OCI-LY3 (cell line): ENCODE measurements around the gene CITED2.

ENCODE experiments used
- H2AFZ ChIP-seq: fragments of 200-600, 300-600 bp; shearing (Covaris generic); 2 replicates; pipeline ENCODE4 v1.6.0; 2014; ENCODE audit warnings: antibody characterized with exemption, low read depth, low read length
- H3K27ac ChIP-seq: fragments of 200-600, 300-600 bp; sonication (generic); 2 replicates; pipeline ENCODE4 v1.5.1; 2014; ENCODE audit warnings: mild to moderate bottlenecking, low read length, moderate library complexity, mixed read lengths
- H3K27me3 ChIP-seq: fragments of 200-600, 300-600 bp; sonication (generic); 2 replicates; pipeline ENCODE4 v1.6.1; 2014; ENCODE audit warnings: low read depth, low read length, mixed read lengths
- H3K36me3 ChIP-seq: fragments of 200-600, 300-600 bp; sonication (generic); replicated peaks from 2 replicates; pipeline ENCODE3; 2014; ENCODE audit warnings: low read depth, low read length, mixed read lengths
- H3K4me1 ChIP-seq: fragments of 300-600, 200-600 bp; sonication (generic); 2 replicates; pipeline ENCODE4 v1.6.1; 2014; ENCODE audit warnings: low read length, mixed read lengths
- H3K4me2 ChIP-seq: fragments of 200-600, 300-600 bp; sonication (generic); 2 replicates; pipeline ENCODE4 v1.6.1; 2014; ENCODE audit warnings: low read length, mixed read lengths
- H3K4me3 ChIP-seq: fragments of 300-600, 200-600 bp; sonication (generic); 2 replicates; pipeline ENCODE4 v1.5.1; 2014; ENCODE audit warnings: antibody characterized with exemption, mild to moderate bottlenecking, low read length, moderate library complexity
- H3K79me2 ChIP-seq: fragments of 300-600, 200-600 bp; shearing (Covaris generic); 2 replicates; pipeline ENCODE4 v1.6.1; 2014; ENCODE audit warnings: mild to moderate bottlenecking, low read length, mixed read lengths
- H3K9ac ChIP-seq: fragments of 300-600, 200-600 bp; shearing (Covaris generic); 2 replicates; pipeline ENCODE4 v1.6.0; 2014; ENCODE audit warnings: mild to moderate bottlenecking, low read length, moderate library complexity
- H3K9me3 ChIP-seq: fragments of 200-600, 300-600 bp; shearing (Covaris generic); 2 replicates; pipeline ENCODE4 v1.6.1; 2014; ENCODE audit warnings: low read length, mixed read lengths; ENCODE audit not compliant: insufficient read depth
- H4K20me1 ChIP-seq: fragments of 200-600, 300-600 bp; sonication (generic); 2 replicates; pipeline ENCODE4 v1.6.1; 2016; ENCODE audit warnings: low read length, mixed read lengths; ENCODE audit not compliant: insufficient read depth
- CTCF ChIP-seq: fragments of 200-600, 300-600 bp; sonication (generic); IDR thresholded peaks from 2 replicates; pipeline ENCODE4 v1.5.1; 2014; ENCODE audit warnings: antibody characterized with exemption, low read length, low read depth
- EZH2phosphoT487 ChIP-seq: fragments of 200-600 bp; shearing (Covaris generic); IDR thresholded peaks from 2 replicates; pipeline ENCODE4 v1.6.1; 2018; ENCODE audit warnings: antibody characterized with exemption, mixed run types, low read depth

The CITED2 gene

DNA sequence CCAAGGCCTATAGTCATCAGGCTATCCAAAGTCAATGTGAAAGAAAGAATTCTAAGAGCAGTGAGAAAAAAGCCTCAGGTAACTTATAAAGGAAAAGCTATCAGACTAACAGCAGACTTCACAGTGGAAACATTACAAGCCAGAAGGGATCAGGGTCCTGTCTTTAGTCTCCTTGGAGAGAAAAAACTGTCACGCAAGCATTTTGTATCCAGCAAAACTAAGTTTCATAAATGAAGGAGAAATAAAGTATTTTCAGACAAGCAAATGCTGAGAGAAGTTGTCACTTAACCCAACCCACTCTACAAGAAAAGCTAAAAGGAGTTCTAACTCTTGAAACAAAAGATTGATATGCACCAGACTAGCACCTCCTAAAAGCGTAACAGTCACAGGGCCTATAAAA, 28.1 kb downstream of the CITED2 start:
- no peak overlapping the region for H2AFZ ChIP-seq
- H3K4me2 ChIP-seq = no peak overlapping the region
- no peaks in the 10 kb centered on the region for H4K20me1 ChIP-seq

DNA sequence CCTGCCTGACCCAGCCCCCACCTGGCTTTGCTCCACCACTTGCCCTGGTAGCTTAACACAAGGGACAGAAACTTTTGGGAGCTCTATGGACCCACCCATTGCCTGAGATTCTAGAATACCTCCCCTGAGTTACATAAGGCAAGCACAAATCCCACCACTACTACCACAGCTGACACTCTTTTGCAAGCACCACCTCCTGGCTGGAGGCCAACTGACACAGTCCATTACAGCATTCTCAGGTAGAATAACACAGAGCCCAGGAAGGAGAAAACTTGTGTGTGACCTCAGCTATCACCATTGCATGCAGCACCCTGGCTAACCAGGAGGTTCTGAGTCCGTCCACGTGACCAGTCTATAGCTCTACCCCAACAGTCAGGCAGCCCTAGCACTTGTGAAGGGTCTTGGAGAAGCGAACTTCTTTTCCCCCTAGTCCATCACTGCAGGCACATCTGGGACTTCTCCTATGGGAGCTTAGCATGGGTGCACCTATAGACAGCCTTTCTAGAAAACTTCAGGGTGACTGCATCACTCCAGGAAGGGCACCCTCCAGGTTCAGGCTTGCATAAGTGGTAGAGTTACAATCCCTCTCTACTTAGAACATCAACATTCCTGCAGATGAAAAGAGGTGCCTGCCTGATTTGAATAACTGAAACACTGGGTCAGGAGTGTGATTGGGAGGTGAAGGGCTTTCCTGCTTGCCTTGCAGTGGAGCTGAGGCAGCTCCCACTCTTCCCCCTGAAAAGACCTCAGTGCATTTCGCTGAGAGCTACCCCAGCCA, 30.1 kb downstream of the CITED2 start:
- no peak overlapping the region for H3K4me2 ChIP-seq
- TF ChIP-seq EZH2phosphoT487 (no peak), CTCF (no peak)
- H3K36me3 ChIP-seq = no peaks in the 10 kb centered on the region
- no peak overlapping the region for H2AFZ ChIP-seq
- no peak overlapping the region for H3K27ac ChIP-seq
- no peaks in the 10 kb centered on the region for H3K9me3 ChIP-seq
- H3K4me1 ChIP-seq = peaks cover 4% of the 10 kb centered on the region
- no peaks in the 10 kb centered on the region for H4K20me1 ChIP-seq
- H3K79me2 ChIP-seq = no peaks in the 10 kb centered on the region
- no peak overlapping the region for H3K9ac ChIP-seq
- H3K4me3 ChIP-seq = no peak overlapping the region
- H3K27me3 ChIP-seq = no peaks in the 10 kb centered on the region

More for the DNA sequence above, 28.1 kb downstream of the CITED2 start:
- Histone ChIP-seq H3K4me1 (peaks cover 6% of the 10 kb centered on the region), H3K4me3 (no peak overlapping the region), H3K9me3 (no peaks in the 10 kb centered on the region), H3K79me2 (no peaks in the 10 kb centered on the region), H3K27me3 (no peaks in the 10 kb centered on the region), H3K27ac (no peak overlapping the region), H3K9ac (no peak overlapping the region), H3K36me3 (no peaks in the 10 kb centered on the region)
- TF ChIP-seq CTCF (no peak), EZH2phosphoT487 (no peak)

GRCh38 chr6:139343052-139343750, 31.2 kb downstream of the CITED2 start:
- H3K4me2 ChIP-seq = no peak overlapping the region
- H3K27me3 ChIP-seq = no peaks in the 10 kb centered on the region
- H3K9ac ChIP-seq = no peak overlapping the region
- H3K36me3 ChIP-seq = no peaks in the 10 kb centered on the region
- H3K9me3 ChIP-seq = no peaks in the 10 kb centered on the region
- H3K27ac ChIP-seq = no peak overlapping the region
- no peaks in the 10 kb centered on the region for H3K79me2 ChIP-seq
- no peak overlapping the region for H3K4me3 ChIP-seq
- H2AFZ ChIP-seq = no peak overlapping the region
- no peaks in the 10 kb centered on the region for H4K20me1 ChIP-seq
- H3K4me1 ChIP-seq = no peaks in the 10 kb centered on the region
- TF ChIP-seq EZH2phosphoT487 (no peak), CTCF (no peak)

DNA sequence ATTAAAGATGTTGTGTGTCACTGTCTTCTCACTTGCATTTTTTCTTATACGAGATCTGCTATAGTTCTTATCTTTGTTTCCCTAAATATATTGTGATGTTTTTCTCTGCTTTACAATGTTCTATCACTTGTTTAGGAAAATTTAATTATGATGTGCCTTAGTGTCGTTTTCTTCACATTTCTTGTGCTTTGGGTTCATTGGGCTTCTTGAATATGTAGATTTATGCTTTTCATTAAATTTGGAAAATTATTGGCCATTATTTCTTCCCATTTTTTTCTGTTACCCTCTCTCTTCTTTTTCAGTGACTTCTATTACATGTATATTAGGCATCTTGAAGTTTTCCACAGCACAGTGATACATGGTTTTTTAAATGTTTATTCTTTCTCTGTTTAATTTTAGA, 33.4 kb downstream of the CITED2 start:
- TF ChIP-seq EZH2phosphoT487 (no peak), CTCF (no peak)
- Histone ChIP-seq H3K79me2 (no peaks in the 10 kb centered on the region), H3K4me2 (no peak overlapping the region), H3K27ac (no peak overlapping the region), H3K27me3 (no peaks in the 10 kb centered on the region), H3K9ac (no peak overlapping the region), H3K9me3 (no peaks in the 10 kb centered on the region), H4K20me1 (no peaks in the 10 kb centered on the region), H3K36me3 (no peaks in the 10 kb centered on the region), H2AFZ (no peak overlapping the region), H3K4me3 (no peak overlapping the region), H3K4me1 (peaks cover 9% of the 10 kb centered on the region)
